GM10248 (cell line): Measurements from ENCODE around the gene ZFAND6.

Source experiments
- CTCF ChIA-PET: fragments of 300-600 bp; sonication (Branson Sonifier 250); formaldehyde crosslinking; extraction: SDS; loops from one replicate; lab custom pipeline; 2021; ENCODE audit warnings: antibody characterized with exemption; lab: Yijun Ruan, JAX
- POLR2A ChIA-PET: fragments of 350-650 bp; sonication (Branson Sonifier 250); formaldehyde crosslinking; extraction: SDS; loops from one replicate; lab custom pipeline; 2020; ENCODE audit warnings: antibody characterized with exemption; lab: Yijun Ruan, JAX
- DNase-seq: peaks from one replicate; pipeline ENCODE4 v3.0.0; 2012; ENCODE audit errors: extremely low spot score
- CTCF ChIP-seq: IDR thresholded peaks from 2 replicates; pipeline ENCODE4 v1.5.1; 2012; ENCODE audit warnings: mild to moderate bottlenecking, low read depth; ENCODE audit errors: extremely low read depth, missing control alignments, control extremely low read depth

The ZFAND6 gene

DNA sequence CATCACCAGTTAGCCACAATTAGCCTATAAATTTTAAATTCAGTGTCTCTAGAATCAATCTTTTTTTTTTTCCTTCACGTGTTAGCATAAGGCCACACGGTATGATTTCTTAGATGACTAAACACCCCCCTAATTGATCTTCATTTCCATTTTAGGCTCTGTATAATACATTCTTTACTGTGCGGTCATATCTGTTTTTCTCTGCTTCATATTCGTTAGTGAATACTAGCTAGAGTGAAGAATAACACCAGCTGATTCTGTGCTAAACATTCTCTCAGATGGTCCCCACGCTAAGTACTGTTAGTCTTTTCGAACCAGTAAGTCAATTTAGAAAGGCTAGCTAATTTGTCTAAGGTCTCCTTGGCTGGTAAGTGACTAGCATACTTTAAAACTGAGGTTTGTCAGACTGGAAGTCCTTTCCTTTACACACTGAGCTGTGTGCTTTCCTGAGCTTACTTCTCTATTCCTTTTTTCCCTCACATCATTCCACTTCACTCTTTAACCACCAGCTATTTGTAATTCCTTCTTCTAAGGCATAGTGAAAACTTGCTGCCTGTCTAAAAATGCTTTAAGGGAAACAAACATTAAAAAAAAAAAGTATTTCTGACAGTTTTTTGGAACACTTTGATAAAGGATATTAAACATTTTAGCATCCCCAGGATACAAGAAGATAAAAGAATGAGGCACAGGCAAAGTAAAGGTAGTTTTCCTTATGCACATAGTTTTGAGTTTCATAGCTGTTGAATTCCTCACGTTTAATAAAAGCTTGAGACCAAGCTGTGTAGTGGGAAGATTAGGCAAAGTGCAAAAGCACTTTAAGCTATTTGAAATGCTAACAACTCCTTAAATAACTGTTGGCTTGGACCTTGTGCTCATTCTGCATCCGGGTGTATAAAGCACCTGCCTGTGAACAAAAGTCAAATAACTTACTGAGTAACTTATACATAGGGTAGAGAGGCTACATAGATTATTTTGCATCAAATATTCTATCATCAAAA is 17.1 kb downstream of the ZFAND6 start:
- DNase-seq = no peak
- no peak for TF ChIP-seq CTCF
- ChIA-PET CTCF (interaction anchor here (0.7 to 2.0 kb wide), 6 partner anchors 8 to 84 kb away, joined by 3 to 6 read pairs (median 4); no protein-coding TSS in a partner anchor), POLR2A (interaction anchor here (0.6 to 0.9 kb wide), 2 partner anchors 14 to 153 kb away, joined by 3 read pairs; no protein-coding TSS in a partner anchor)

- no peak for DNase-seq
- CTCF ChIA-PET = interaction anchor here (1.0 to 3.3 kb wide), 4 partner anchors 9 to 230 kb away, joined by 3 to 30 read pairs (median 4); no protein-coding TSS in a partner anchor
- TF ChIP-seq CTCF = no peak
- POLR2A ChIA-PET = no interaction called here
Observed at GRCh38 chr15:80081390-80081789, 21.9 kb downstream of the ZFAND6 start.

- no peak for DNase-seq
- POLR2A ChIA-PET = no interaction called here
- no peak for TF ChIP-seq CTCF
- CTCF ChIA-PET = interaction anchor here (1.1 to 2.9 kb wide), 4 partner anchors 11 to 234 kb away, joined by 4 to 13 read pairs (median 8); no protein-coding TSS in a partner anchor
Observed at GRCh38 chr15:80087104-80087503, 27.6 kb downstream of the ZFAND6 start.

- ChIA-PET POLR2A (interaction anchor here (0.9 kb wide), 1 partner anchor 13 kb away, joined by 3 read pairs; no protein-coding TSS in a partner anchor), CTCF (interaction anchor here (0.7 to 5.8 kb wide), 9 partner anchors 10 to 78 kb away, joined by 3 to 30 read pairs (median 4); partner anchors contain the start of gene ZFAND6)
- TF ChIP-seq CTCF = no peak
- DNase-seq = no peak
Observed at GRCh38 chr15:80090041-80090440, 30.6 kb downstream of the ZFAND6 start.

DNA sequence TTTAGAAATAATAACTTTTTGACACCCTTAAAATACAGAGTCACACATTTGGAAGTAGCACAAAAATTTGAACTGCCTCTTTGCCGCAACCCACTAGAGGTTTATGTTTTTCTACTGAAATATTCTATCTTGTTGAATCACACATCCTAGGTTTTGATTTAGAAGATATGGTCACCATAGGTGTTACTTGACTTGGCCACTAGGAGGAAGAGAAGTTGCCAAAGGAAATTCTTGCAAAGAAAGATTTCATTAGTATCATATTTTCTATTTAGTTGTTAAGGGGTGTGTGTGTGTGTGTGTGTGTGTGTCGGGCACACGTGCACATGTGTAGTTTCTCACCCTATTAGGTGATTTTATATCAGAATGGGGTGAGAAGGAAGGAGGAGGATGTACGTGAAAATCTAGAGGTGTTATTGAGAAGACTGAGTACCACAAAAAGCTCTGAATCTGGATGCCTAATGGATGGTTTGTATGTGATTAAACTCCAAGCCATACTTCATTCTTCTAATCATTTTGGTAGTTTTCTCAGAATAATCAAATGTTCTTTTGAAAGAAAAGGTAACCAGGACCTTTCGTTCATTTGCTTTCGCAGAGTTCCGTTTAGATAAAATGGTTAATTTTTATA is 31.5 kb downstream of the ZFAND6 start:
- ChIA-PET POLR2A (interaction anchor here (0.9 kb wide), 1 partner anchor 14 kb away, joined by 3 read pairs; no protein-coding TSS in a partner anchor), CTCF (interaction anchor here (1.6 to 5.8 kb wide), 5 partner anchors 11 to 48 kb away, joined by 5 to 30 read pairs (median 5); no protein-coding TSS in a partner anchor)
- no peak for TF ChIP-seq CTCF
- DNase-seq = no peak
